Activated naive CD8-positive, alpha-beta T cell treated with anti-CD3 and anti-CD28 coated beads, Interleukin-2, amount 10 ng/mL, durations not matched to agents 7 days and 5 days (primary cell): ENCODE data around the gene C9orf40. TPM values are rescaled to one million over a fixed set of nuclear protein-coding genes. Genes with fewer than 3 reads are reported as not detected.
A peak's percentile ranks its signal among the peaks of the same experiment; 100 is the strongest.

Experiments used
- ATAC-seq: fragments of 150-1000 bp; cut with Tn5 transposase; one replicate; pipeline ENCODE4 v1.10.0; 2021; ENCODE audit warnings: low read depth, moderate library complexity
- POLR2A ChIA-PET: fragments of 350-600 bp; sonication (Branson Sonifier 250); formaldehyde crosslinking; loops from one replicate; lab custom pipeline; 2021; ENCODE audit warnings: antibody characterized with exemption; lab: Charles Lee
- DNase-seq: peaks from one replicate; pipeline ENCODE4 v3.0.0; 2021
- H3K27ac Mint-ChIP-seq: one replicate; pipeline ENCODE4 v1.8.0; 2022; ENCODE audit warnings: mild to moderate bottlenecking, mixed read lengths
- H3K27me3 Mint-ChIP-seq: one replicate; pipeline ENCODE4 v1.8.0; 2022; ENCODE audit warnings: mild to moderate bottlenecking, moderate library complexity, mixed read lengths
- H3K36me3 Mint-ChIP-seq: one replicate; pipeline ENCODE4 v1.8.0; 2021; ENCODE audit warnings: mild to moderate bottlenecking, mixed read lengths
- H3K4me1 Mint-ChIP-seq: one replicate; pipeline ENCODE4 v1.8.0; 2021; ENCODE audit warnings: mixed read lengths
- H3K4me3 Mint-ChIP-seq: one replicate; pipeline ENCODE4 v1.8.0; 2022; ENCODE audit warnings: mild to moderate bottlenecking, moderate library complexity, mixed read lengths
- H3K9me3 Mint-ChIP-seq: one replicate; pipeline ENCODE4 v1.8.0; 2021; ENCODE audit warnings: mixed read lengths
- total RNA-seq, 2 experiments: library from RNA; stranded (reverse); gene quantifications; one replicate each; pipeline ENCODE4 v1.2.3, GENCODE V29; 2021

C9orf40 gene
- total RNA-seq, 2 experiments from 2014 or later: 17.9 to 18.0 TPM

DNA sequence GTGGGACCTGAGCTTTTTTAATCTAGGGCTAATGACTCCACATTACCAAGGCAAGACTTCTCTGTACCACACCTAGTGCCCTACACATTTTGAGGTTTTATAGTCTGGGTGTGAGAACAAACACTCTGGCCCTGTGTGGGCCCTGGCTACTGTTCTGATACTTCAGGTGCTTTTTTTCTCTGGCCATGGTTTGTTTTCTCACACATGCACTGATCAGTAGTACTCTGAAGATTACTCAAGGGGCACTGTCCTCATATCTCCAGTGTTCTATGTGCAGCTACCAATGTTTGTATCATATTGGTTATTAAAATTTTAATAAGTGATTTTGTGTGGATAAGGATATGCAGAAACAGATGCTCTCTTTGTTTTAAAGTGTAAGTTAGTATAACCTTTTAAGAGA lies 5.9 kb upstream of the C9orf40 start:
- no peak overlapping the region for H3K4me3 Mint-ChIP-seq
- peaks cover 1% of the 10 kb centered on the region for H3K4me1 Mint-ChIP-seq
- POLR2A ChIA-PET: no interaction called here
- peaks cover 3% of the 10 kb centered on the region for H3K9me3 Mint-ChIP-seq
- H3K27ac Mint-ChIP-seq: no peak overlapping the region
- H3K27me3 Mint-ChIP-seq: no peaks in the 10 kb centered on the region
- ATAC-seq (no peak), DNase-seq (no peak)
- peaks cover 25% of the 10 kb centered on the region for H3K36me3 Mint-ChIP-seq

DNA sequence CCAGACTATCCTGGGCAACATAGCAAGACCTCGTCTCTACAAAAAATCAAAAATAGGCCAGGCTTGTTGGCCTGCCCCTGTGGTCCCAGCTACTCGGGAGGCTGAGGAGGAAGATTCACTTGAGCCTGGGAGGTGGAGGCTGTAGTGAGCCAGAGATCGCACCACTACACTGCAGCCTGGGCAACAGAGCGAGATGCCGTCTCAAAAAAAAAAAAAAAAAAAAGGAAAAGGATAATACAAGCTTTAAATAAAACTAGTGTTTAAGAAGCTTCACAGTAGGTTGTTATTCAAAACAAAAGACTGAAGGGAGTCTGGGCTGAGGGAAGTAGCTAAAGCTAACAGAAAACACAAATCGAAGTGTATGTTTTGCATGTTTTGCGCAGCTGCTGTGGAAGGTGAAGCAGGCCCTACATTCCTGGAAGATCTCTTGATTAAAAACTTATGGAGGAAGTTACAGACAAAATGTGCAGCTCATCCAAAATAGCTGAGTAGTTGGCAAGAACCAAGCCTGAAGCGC lies 581 bp upstream of the C9orf40 start:
- Mint-ChIP-seq H3K4me1 (peaks cover 20% of the 10 kb centered on the region), H3K9me3 (no peaks in the 10 kb centered on the region), H3K4me3 (peak overlapping the region; percentile 88), H3K27me3 (no peaks in the 10 kb centered on the region), H3K36me3 (peaks cover 9% of the 10 kb centered on the region), H3K27ac (peak overlapping the region; percentile 90)
- DNase-seq (no peak), ATAC-seq (no peak)
- POLR2A ChIA-PET: interaction anchor here (0.8 to 2.2 kb wide), 4 partner anchors 74 to 135 kb away, joined by 3 to 26 read pairs (median 8); partner anchors contain the start of genes CARNMT1, NMRK1 and OSTF1

DNA sequence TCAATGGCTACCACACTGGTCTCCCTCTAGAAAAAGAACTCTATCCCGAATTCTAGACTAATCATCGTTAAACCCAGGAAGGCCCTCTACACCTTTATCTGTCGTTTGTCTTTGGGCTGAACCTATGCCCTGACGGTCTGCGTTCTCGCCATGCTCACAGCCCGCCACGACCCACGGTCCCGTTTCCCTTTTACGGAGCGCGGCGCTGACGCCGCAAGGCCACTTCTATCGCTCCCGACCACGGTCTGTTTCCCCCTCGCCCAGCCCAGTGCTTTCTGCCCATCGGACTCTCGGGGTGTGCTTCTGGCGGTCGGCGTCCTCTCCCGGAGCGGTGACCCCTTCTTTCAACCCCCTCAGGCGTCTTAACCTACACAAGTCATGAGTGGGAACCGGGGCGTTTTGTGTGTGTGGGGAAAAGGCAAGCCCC lies 974 bp downstream of the C9orf40 start:
- peaks cover 15% of the 10 kb centered on the region for H3K36me3 Mint-ChIP-seq
- no peaks in the 10 kb centered on the region for H3K27me3 Mint-ChIP-seq
- POLR2A ChIA-PET: interaction anchor here (0.7 to 2.2 kb wide), 8 partner anchors 38 to 1443 kb away, joined by 3 to 26 read pairs (median 4); partner anchors contain the start of genes CARNMT1, NMRK1, OSTF1 and RFK
- peak overlapping the region; percentile 94 for H3K27ac Mint-ChIP-seq
- H3K9me3 Mint-ChIP-seq: no peaks in the 10 kb centered on the region
- peak overlapping the region; percentile 96 for H3K4me3 Mint-ChIP-seq
- ATAC-seq (peak; percentile 30), DNase-seq (peak; percentile 65)
- H3K4me1 Mint-ChIP-seq: peaks cover 27% of the 10 kb centered on the region

DNA sequence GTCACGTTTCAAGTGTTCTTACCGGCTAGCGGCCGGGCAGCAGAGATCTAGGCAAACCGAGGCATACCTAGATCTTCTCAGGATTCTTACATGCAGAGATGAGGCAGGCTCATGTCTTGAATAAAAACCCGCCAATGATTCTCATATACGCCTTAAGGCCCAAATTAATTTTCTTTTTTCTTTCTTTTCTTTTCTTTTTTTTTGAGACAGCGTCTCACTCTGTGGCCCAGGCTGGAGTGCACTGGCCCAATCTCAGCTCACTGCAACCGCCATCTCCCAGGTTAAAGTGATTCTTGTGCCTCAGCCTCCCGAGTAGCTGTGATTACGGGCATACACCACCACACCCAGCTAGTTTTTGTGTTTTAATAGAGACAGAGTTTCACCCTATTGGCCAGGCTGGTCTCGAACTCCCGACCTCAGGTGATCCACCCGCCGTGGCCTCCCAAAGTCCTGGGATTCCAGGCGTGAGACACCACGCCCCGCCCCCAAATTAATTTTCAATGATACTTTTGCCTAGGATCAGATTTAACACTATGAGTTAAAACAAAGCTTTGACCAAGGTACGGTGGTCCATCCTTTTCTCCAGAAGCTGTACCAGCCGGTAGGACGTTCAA lies 1.5 kb downstream of the C9orf40 start:
- H3K27ac Mint-ChIP-seq: peak overlapping the region; percentile 94
- H3K4me3 Mint-ChIP-seq: peak overlapping the region; percentile 96
- DNase-seq (no peak), ATAC-seq (no peak)
- POLR2A ChIA-PET: interaction anchor here (0.7 to 2.1 kb wide), 3 partner anchors 79 to 141 kb away, joined by 4 to 6 read pairs (median 5); no protein-coding TSS in a partner anchor
- H3K9me3 Mint-ChIP-seq: no peaks in the 10 kb centered on the region
- no peaks in the 10 kb centered on the region for H3K27me3 Mint-ChIP-seq
- H3K4me1 Mint-ChIP-seq: peaks cover 28% of the 10 kb centered on the region
- H3K36me3 Mint-ChIP-seq: peaks cover 16% of the 10 kb centered on the region

DNA sequence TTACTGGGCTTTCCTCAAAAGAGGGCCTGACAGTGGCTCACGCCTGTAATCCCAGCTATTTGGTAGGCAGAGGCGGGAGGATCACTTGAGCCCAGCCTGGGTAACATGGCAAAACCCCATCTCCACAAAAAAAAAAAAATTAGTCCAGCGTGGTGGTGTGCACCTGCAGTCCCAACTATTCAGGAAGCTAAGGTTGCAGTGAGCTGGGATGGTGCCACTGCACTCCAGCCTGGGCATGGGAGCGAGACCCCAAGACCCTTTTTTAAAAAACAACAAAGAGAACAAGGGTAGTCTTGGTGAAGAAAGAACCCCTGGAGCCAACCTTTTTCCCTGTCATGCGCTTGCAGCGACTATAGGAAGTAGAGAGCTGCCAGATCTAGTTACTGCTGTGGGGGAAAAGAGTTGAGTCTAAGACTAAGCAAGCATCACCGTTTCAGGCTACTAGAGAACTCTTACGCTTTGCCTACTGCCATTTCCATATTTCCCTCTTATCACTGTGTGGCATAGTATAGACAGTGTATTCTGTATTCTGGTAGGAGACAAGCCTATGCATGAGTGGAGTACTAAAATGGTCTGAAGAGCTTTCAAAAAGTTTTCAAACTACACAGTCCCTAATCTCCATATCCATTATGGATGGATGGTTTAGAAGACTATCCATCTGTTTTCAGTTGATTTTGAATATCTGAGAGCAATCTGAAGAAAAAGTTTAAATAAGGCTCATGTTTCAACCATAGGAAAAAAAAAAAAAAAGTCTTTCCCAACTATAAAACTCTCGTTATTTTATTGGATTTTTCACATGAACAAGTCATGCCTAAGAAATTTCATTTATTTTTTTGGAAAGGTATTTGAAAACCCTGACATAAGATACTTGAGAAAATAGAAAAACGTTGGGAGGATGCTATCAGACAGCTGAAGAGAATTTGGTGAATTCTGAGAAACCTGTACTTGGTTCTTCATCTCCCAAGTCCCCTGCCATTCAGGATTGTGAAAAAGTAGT lies 2.6 kb downstream of the C9orf40 start:
- Mint-ChIP-seq H3K27ac (no peak overlapping the region), H3K4me3 (peak overlapping the region; percentile 31), H3K27me3 (no peaks in the 10 kb centered on the region), H3K4me1 (peaks cover 28% of the 10 kb centered on the region), H3K9me3 (no peaks in the 10 kb centered on the region), H3K36me3 (peaks cover 16% of the 10 kb centered on the region)
- DNase-seq (no peak), ATAC-seq (no peak)
- POLR2A ChIA-PET: interaction anchor here (0.7 to 0.9 kb wide), 2 partner anchors 88 to 1445 kb away, joined by 3 to 4 read pairs; no protein-coding TSS in a partner anchor

DNA sequence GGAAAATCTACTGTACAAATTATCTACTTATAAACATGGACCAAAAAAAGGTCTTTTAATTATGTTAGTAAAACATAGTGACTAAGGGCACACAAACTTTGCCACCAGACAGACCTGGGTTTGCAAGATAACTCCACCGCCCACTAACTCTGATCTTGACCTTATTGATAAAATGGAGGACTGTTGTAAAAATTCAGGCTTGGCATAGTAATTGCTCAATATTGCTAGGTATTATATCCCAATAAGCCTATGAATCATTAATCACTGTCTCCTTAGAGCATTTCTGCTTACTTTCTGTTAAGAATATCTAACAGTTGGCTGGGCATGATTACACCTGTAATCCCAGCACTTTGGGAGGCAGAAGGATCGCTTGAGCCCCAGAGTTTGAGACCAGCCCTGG lies 3.8 kb downstream of the C9orf40 start:
- Mint-ChIP-seq H3K9me3 (peaks cover 1% of the 10 kb centered on the region), H3K27ac (no peak overlapping the region), H3K36me3 (peaks cover 20% of the 10 kb centered on the region), H3K27me3 (no peaks in the 10 kb centered on the region), H3K4me1 (peaks cover 28% of the 10 kb centered on the region), H3K4me3 (no peak overlapping the region)
- DNase-seq: no peak
- ATAC-seq: no peak
- POLR2A ChIA-PET: no interaction called here

DNA sequence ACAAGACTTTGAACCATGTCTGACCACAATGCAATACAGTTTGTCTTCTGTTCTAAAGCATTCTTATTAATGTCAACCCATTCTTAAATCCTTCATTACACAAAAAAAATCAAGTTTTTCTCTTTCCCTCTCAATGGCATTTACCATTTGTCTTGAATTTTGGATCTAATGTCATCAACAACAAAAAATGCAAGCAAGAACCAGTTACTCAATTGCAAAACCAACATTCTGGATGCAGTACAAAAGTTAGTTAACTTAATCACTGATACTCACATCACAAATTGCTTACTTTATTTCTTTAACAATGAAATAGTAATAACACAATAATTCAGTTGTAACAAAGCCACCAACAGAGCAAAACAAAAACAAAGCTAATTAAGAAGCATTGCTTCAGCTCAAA lies 6.0 kb downstream of the C9orf40 start:
- no peak overlapping the region for H3K27ac Mint-ChIP-seq
- DNase-seq: no peak
- peaks cover 10% of the 10 kb centered on the region for H3K9me3 Mint-ChIP-seq
- POLR2A ChIA-PET: no interaction called here
- peaks cover 20% of the 10 kb centered on the region for H3K36me3 Mint-ChIP-seq
- no peak overlapping the region for H3K4me3 Mint-ChIP-seq
- ATAC-seq: no peak
- peaks cover 33% of the 10 kb centered on the region for H3K4me1 Mint-ChIP-seq
- H3K27me3 Mint-ChIP-seq: no peaks in the 10 kb centered on the region

DNA sequence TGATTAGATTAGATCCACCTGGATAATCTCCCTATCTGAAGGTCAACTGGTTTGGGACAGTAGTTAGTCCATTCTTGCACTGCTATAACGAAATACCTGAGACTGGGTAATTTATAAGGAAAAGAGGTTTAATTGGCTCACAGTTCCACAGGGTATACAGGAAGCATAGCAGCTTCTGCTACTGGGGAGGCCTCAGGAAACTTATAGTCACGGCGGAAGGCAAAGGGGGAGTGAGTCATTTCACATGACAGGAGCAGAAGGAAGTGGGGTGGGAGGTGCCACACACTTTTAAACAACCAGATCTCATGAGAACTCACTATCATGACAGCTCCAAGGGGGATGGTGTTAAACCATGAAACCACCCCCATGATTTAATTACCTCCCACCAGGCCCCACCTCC lies 9.9 kb downstream of the C9orf40 start:
- Mint-ChIP-seq H3K27ac (peak overlapping the region; percentile 21), H3K4me3 (peak overlapping the region; percentile 15), H3K4me1 (peaks cover 15% of the 10 kb centered on the region), H3K27me3 (peaks cover 7% of the 10 kb centered on the region), H3K36me3 (peaks cover 13% of the 10 kb centered on the region), H3K9me3 (peaks cover 10% of the 10 kb centered on the region)
- ATAC-seq (peak; percentile 92), DNase-seq (no peak)
- POLR2A ChIA-PET: interaction anchor here (0.8 kb wide), 1 partner anchor 145 kb away, joined by 4 read pairs; the partner anchor contains the start of gene NMRK1

DNA sequence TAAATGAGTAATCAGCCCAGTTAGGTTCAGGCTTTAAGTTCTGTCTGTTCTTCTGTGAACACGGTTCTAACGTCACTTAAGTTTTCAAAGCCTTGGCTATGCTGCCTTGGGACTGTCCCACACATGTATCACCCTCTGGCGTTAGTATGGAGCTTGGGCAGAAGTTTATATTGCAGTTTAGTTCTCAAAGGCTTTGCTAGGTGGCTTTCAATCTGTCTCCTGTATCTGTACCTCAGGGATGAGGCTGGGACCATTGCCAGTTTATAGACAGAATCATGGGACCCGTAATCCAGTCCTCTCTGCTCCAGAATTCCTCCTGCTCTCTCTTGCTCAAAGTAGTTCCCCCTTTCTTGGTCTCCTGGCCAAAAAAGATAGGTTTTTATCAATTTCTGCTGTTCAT lies 12.1 kb downstream of the C9orf40 start:
- Mint-ChIP-seq H3K9me3 (peaks cover 10% of the 10 kb centered on the region), H3K27ac (no peak overlapping the region), H3K36me3 (peaks cover 7% of the 10 kb centered on the region), H3K27me3 (peaks cover 14% of the 10 kb centered on the region), H3K4me3 (no peak overlapping the region), H3K4me1 (peaks cover 9% of the 10 kb centered on the region)
- DNase-seq (no peak), ATAC-seq (no peak)
- POLR2A ChIA-PET: no interaction called here

DNA sequence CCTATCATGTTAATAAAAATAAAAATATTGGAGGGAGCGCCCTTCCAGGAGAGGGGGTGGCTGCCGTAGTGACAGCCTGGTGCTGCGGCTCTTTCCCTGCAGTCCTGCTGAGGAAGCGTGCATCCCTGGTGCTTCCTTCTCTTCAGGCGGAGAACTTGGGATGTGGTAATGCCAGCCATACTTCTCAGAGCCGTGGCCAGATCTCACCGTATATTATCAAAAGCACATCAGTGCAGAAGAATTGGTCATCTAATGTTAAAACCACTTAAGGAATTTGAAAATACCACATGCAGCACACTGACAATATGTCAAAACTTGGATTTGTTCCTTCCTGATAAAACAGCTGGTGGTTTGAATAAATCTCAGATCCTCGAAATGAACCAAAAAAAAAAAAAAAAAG lies 17.7 kb downstream of the C9orf40 start:
- Mint-ChIP-seq H3K36me3 (no peaks in the 10 kb centered on the region), H3K27me3 (peaks cover 28% of the 10 kb centered on the region), H3K4me1 (no peaks in the 10 kb centered on the region), H3K27ac (no peak overlapping the region), H3K9me3 (peaks cover 1% of the 10 kb centered on the region), H3K4me3 (no peak overlapping the region)
- POLR2A ChIA-PET: no interaction called here
- ATAC-seq (no peak), DNase-seq (no peak)

DNA sequence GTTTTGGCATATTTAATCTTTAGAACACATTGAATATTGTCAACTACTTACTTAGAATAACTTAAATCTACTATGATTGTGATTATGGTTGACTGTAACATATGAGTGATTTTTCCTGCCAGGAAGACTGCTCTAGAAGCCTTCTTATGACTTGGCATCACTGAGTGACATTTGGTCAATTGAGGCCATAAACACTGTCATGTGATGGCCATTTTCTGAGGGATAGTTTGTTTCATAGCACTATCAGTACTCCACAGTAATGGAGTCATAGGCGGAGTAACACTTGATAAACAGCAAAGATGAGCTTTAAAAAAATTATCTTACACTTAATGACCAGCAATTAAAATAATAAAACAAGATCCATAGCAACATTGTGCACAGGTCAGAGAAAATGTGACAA lies 31.0 kb downstream of the C9orf40 start:
- H3K36me3 Mint-ChIP-seq: no peaks in the 10 kb centered on the region

DNA sequence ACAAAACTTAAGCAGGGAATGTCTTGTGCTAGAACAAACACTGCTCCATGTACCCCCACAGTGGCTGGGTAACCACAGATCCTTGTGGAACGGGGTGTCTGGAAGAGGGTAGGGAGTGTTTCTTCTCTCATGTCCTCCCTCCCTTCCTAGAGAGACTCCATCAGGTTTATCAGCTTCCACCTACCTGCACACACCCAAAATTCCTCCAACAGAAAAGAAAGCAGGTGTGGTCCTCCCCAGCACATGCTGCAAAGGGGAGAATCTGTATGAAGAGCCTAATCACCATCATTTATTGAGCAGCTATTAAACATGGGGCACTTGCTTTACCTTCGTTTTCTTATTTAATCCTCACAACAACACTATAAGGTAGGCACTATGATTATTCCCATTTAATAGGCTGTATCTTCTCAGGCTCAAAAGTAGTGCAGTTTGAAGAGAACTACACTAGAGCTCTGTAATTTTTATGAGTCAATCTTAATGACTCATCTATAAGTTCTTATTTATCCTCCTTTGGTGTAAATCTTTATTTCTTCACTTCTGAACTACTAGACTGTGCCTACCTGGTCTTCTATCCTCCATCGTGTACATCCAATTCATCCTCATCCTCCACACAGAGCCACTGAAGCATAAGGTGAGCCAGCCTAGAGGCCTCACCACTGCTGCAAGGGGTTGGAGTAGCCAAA lies 31.6 kb downstream of the C9orf40 start:
- Mint-ChIP-seq H3K4me1 (no peaks in the 10 kb centered on the region), H3K9me3 (no peaks in the 10 kb centered on the region), H3K27ac (no peak overlapping the region), H3K4me3 (no peak overlapping the region), H3K27me3 (peaks cover 2% of the 10 kb centered on the region), H3K36me3 (no peaks in the 10 kb centered on the region)
- POLR2A ChIA-PET: interaction anchor here (1.1 kb wide), 1 partner anchor 368 kb away, joined by 3 read pairs; no protein-coding TSS in a partner anchor
- no peak for DNase-seq
- no peak for ATAC-seq

More for the DNA sequence above, 31.0 kb downstream of the C9orf40 start:
- Mint-ChIP-seq H3K27me3 (peaks cover 2% of the 10 kb centered on the region), H3K27ac (no peak overlapping the region), H3K4me1 (no peaks in the 10 kb centered on the region), H3K9me3 (no peaks in the 10 kb centered on the region), H3K4me3 (no peak overlapping the region)
- ATAC-seq: no peak
- POLR2A ChIA-PET: no interaction called here
- no peak for DNase-seq
